ENCODE data around the gene CWF19L2.

Gene CWF19L2

DNA sequence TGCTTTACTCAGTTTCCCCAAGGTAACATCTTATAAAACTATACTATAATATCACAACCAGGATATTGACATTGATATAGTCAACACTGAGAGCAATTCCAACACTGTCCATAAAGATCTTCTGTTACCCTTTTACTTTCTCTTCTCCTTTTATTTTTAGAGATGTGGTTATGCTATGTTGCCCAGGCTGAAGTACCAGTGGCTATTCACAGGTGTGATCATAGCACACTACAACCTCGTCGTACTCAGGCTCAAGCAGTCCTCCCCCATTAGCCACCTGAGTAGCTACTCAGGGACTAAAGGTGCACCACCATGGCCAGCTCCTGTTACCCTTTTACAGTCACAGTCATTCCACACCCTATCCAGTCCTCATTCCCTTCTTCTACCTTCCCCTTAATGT lies 119.7 kb downstream of the CWF19L2 start:
- no peaks in the 10 kb centered on the region for H3K9me3 ChIP-seq (ENCODE audit: low read length)
- peaks cover 2% of the 10 kb centered on the region for H3K4me1 ChIP-seq (ENCODE audit: insufficient read depth, low read length)

DNA sequence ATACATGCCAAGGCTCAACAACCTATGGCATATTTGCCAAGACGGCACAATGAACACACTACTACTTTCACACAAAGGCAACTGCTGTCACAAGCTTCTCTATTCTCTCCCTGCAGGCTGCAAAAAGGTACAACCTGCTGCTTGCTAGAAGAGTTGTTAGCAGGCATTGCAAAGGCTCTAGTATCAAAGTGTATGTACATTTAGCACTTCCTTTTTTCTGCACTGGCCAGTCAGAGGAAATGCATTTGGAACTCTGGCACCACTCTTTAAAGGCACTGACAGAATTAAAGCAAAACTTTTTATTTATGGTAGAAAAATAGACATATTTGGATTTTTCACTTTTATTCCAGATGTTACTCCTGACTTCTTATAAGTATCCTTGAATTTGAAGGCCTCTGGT lies 125.9 kb downstream of the CWF19L2 start:
- Histone ChIP-seq H3K36me3 (ENCODE audit: insufficient read depth, low read length) (peaks cover 6% of the 10 kb centered on the region), H3K4me1 (ENCODE audit: insufficient read depth, low read length) (peaks cover 2% of the 10 kb centered on the region), H3K27me3 (ENCODE audit: insufficient read depth, low read length) (no peaks in the 10 kb centered on the region), H3K4me3 (ENCODE audit: low read length) (no peak overlapping the region), H2AFZ (ENCODE audit: low read depth, low read length) (no peak overlapping the region), H3K9me3 (ENCODE audit: low read length) (no peaks in the 10 kb centered on the region)

More for the DNA sequence above, 119.7 kb downstream of the CWF19L2 start:
- no peak overlapping the region for H2AFZ ChIP-seq (ENCODE audit: low read depth, low read length)
- peaks cover 2% of the 10 kb centered on the region for H3K36me3 ChIP-seq (ENCODE audit: insufficient read depth, low read length)
- H3K4me3 ChIP-seq (ENCODE audit: low read length): no peak overlapping the region
- no peaks in the 10 kb centered on the region for H3K27me3 ChIP-seq (ENCODE audit: insufficient read depth, low read length)

DNA sequence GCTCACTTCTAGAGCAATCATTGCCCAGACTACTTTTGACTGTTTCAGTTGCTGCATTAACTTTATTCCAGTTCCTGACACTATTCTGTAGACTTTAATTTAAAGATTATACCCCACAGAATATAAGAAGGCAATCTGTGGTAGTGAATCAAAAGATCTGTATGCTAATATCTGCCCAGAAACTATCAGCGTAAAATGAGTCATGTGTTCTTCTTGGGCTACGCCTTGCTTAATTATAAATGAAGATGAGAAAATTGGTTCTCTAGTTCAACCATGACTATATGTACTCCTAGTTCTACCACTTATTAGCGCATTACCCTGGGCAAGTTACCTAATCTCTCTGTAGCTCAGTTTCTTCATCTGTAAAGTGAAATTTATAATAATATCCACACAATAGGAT lies 128.5 kb downstream of the CWF19L2 start:
- no peaks in the 10 kb centered on the region for H3K9me3 ChIP-seq (ENCODE audit: low read length)
- H3K4me3 ChIP-seq (ENCODE audit: low read length): no peak overlapping the region
- peaks cover 12% of the 10 kb centered on the region for H3K36me3 ChIP-seq (ENCODE audit: insufficient read depth, low read length)

GRCh38 chr11:107316426-107316825 lies 141.2 kb downstream of the CWF19L2 start:
- Histone ChIP-seq H3K4me1 (ENCODE audit: insufficient read depth, low read length) (no peaks in the 10 kb centered on the region), H3K36me3 (ENCODE audit: insufficient read depth, low read length) (peaks cover 4% of the 10 kb centered on the region)

More for the DNA sequence above, 128.5 kb downstream of the CWF19L2 start:
- H2AFZ ChIP-seq (ENCODE audit: low read depth, low read length): no peak overlapping the region
- H3K4me1 ChIP-seq (ENCODE audit: insufficient read depth, low read length): no peaks in the 10 kb centered on the region
- H3K27me3 ChIP-seq (ENCODE audit: insufficient read depth, low read length): no peaks in the 10 kb centered on the region

GRCh38 chr11:107307991-107308390 lies 149.6 kb downstream of the CWF19L2 start:
- H3K4me1 ChIP-seq (ENCODE audit: insufficient read depth, low read length): no peaks in the 10 kb centered on the region
- no peak overlapping the region for H3K4me3 ChIP-seq (ENCODE audit: low read length)
- H3K9me3 ChIP-seq (ENCODE audit: low read length): no peaks in the 10 kb centered on the region
- no peaks in the 10 kb centered on the region for H3K27me3 ChIP-seq (ENCODE audit: insufficient read depth, low read length)
- H3K36me3 ChIP-seq (ENCODE audit: insufficient read depth, low read length): peaks cover 4% of the 10 kb centered on the region
- H2AFZ ChIP-seq (ENCODE audit: low read depth, low read length): no peak overlapping the region

More at GRCh38 chr11:107316426-107316825, 141.2 kb downstream of the CWF19L2 start:
- Histone ChIP-seq H3K27me3 (ENCODE audit: insufficient read depth, low read length) (no peaks in the 10 kb centered on the region), H3K4me3 (ENCODE audit: low read length) (no peak overlapping the region), H2AFZ (ENCODE audit: low read depth, low read length) (no peak overlapping the region), H3K9me3 (ENCODE audit: low read length) (peaks cover 5% of the 10 kb centered on the region)

DNA sequence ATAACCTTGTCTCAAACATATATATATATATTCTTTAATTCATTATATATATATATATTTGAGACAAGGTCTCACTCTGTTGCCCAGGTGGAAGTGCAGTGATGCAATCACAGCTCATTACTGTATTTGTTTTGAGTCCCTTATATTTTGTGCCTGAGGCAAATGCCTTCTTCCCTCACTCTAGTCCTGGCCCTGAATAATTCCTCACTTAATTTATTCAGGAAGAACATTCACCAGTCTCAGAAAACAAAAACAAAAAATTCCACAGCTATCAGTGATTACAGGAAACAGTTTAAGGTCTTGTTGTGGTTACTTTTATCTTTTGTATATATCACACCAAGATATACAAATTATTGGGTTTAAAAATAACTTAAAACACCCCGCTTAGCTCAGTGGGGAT lies 155.7 kb downstream of the CWF19L2 start:
- no peaks in the 10 kb centered on the region for H3K9me3 ChIP-seq (ENCODE audit: low read length)
- no peaks in the 10 kb centered on the region for H3K4me1 ChIP-seq (ENCODE audit: insufficient read depth, low read length)
- H3K36me3 ChIP-seq (ENCODE audit: insufficient read depth, low read length): no peaks in the 10 kb centered on the region
- no peak overlapping the region for H3K4me3 ChIP-seq (ENCODE audit: low read length)
- no peak overlapping the region for H2AFZ ChIP-seq (ENCODE audit: low read depth, low read length)
- H3K27me3 ChIP-seq (ENCODE audit: insufficient read depth, low read length): no peaks in the 10 kb centered on the region

- no peaks in the 10 kb centered on the region for H3K4me1 ChIP-seq (ENCODE audit: insufficient read depth, low read length)
- no peaks in the 10 kb centered on the region for H3K36me3 ChIP-seq (ENCODE audit: insufficient read depth, low read length)
- H2AFZ ChIP-seq (ENCODE audit: low read depth, low read length): no peak overlapping the region
- peaks cover 5% of the 10 kb centered on the region for H3K9me3 ChIP-seq (ENCODE audit: low read length)
- no peaks in the 10 kb centered on the region for H3K27me3 ChIP-seq (ENCODE audit: insufficient read depth, low read length)
- H3K4me3 ChIP-seq (ENCODE audit: low read length): no peak overlapping the region
Observed at GRCh38 chr11:107293677-107294344, 163.8 kb downstream of the CWF19L2 start.

GRCh38 chr11:107282195-107282594 lies 175.4 kb downstream of the CWF19L2 start:
- Histone ChIP-seq H3K27me3 (ENCODE audit: insufficient read depth, low read length) (no peaks in the 10 kb centered on the region), H3K36me3 (ENCODE audit: insufficient read depth, low read length) (no peaks in the 10 kb centered on the region), H3K4me3 (ENCODE audit: low read length) (no peak overlapping the region), H3K9me3 (ENCODE audit: low read length) (no peaks in the 10 kb centered on the region), H3K4me1 (ENCODE audit: insufficient read depth, low read length) (no peaks in the 10 kb centered on the region), H2AFZ (ENCODE audit: low read depth, low read length) (no peak overlapping the region)

Measured in neuron (in vitro differentiated cells).